Lower lobe of right lung (tissue), 2 donors: ENCODE data around the gene ZBTB21. TPM values are rescaled to one million over a fixed set of nuclear protein-coding genes. Genes with fewer than 3 reads are reported as not detected.

ENCODE experiments used
- ATAC-seq, 2 donors: fragments of 200-7000 bp; cut with Tn5 transposase; one replicate each; pipeline ENCODE4 v1.9.1; 2020 to 2022; ENCODE audit warnings: mild to moderate bottlenecking in 2 of 2, moderate library complexity in 2 of 2
- DNase-seq: peaks from one replicate; pipeline ENCODE4 v3.0.0-alpha.2; 2020
- H3K27ac ChIP-seq: fragments of 200-600 bp; one replicate; pipeline ENCODE4 v1.8.0; 2022
- H3K27me3 ChIP-seq: fragments of 200-600 bp; one replicate; pipeline ENCODE4 v1.8.0; 2022; ENCODE audit warnings: low read depth
- H3K36me3 ChIP-seq: fragments of 200-600 bp; one replicate; pipeline ENCODE4 v1.8.0; 2022; ENCODE audit warnings: mild to moderate bottlenecking
- H3K4me1 ChIP-seq: fragments of 200-600 bp; one replicate; pipeline ENCODE4 v1.8.0; 2022
- H3K4me3 ChIP-seq: fragments of 200-600 bp; one replicate; pipeline ENCODE4 v1.8.0; 2022; ENCODE audit warnings: mild to moderate bottlenecking
- H3K9me3 ChIP-seq: fragments of 200-600 bp; one replicate; pipeline ENCODE4 v1.8.0; 2022
- intact Hi-C: fragments of 100-400 bp; cut with DNase I; formaldehyde crosslinking; loops from one replicate; pipeline ENCODE4 v1.11.0; 2022
- total RNA-seq: library from RNA; stranded (reverse); fragmentation: NEBNext Ultra II Directional; extraction: Animal tissue kit (Norgen Biotek cat#: 25700); gene quantifications from one replicate; pipeline ENCODE4 v1.2.1, GENCODE V29; 2021
- TF ChIP-seq, protein P1 (sequence below): fragments of 200-600 bp; IDR thresholded peaks from one replicate; pipeline ENCODE4 v1.8.0; 2022; ENCODE audit warnings: antibody characterized with exemption, mild to moderate bottlenecking
- donor health status: DM: no; HTN: yes; CAD: no; lungs with severe emphysema.

ZBTB21 gene
- total RNA-seq, 1 donor from 2014 or later, result 15.6 TPM

DNA sequence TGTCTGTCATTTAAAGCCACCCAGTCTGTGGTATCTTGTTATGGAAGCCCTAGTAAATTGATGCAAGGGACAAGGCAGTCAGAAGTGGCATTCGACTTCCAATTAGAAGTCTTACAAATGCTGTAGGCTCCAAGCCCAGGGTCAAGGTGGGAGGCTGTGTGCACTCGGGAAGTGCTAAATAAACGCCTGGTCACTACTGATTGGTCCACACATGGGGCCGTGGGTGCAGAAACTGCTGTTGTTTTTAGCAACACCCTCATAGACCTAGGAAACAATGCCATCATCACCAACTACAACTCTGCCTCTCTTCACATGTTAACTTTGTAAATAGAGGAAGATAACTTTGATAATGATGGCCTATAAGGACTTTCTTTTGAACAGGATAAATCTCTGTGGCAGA, 20.2 kb upstream of the ZBTB21 start:
- no peaks in the 10 kb centered on the region for H3K27me3 ChIP-seq
- no peak overlapping the region for H3K4me3 ChIP-seq
- no peaks in the 10 kb centered on the region for H3K36me3 ChIP-seq
- H3K9me3 ChIP-seq, result no peaks in the 10 kb centered on the region
- TF ChIP-seq, protein P1, sequence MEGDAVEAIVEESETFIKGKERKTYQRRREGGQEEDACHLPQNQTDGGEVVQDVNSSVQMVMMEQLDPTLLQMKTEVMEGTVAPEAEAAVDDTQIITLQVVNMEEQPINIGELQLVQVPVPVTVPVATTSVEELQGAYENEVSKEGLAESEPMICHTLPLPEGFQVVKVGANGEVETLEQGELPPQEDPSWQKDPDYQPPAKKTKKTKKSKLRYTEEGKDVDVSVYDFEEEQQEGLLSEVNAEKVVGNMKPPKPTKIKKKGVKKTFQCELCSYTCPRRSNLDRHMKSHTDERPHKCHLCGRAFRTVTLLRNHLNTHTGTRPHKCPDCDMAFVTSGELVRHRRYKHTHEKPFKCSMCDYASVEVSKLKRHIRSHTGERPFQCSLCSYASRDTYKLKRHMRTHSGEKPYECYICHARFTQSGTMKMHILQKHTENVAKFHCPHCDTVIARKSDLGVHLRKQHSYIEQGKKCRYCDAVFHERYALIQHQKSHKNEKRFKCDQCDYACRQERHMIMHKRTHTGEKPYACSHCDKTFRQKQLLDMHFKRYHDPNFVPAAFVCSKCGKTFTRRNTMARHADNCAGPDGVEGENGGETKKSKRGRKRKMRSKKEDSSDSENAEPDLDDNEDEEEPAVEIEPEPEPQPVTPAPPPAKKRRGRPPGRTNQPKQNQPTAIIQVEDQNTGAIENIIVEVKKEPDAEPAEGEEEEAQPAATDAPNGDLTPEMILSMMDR, result no peak
- DNase-seq (no peak), ATAC-seq (no peak)
- no peak overlapping the region for H3K27ac ChIP-seq
- H3K4me1 ChIP-seq, result no peaks in the 10 kb centered on the region
- intact Hi-C loops, result no loop called here

DNA sequence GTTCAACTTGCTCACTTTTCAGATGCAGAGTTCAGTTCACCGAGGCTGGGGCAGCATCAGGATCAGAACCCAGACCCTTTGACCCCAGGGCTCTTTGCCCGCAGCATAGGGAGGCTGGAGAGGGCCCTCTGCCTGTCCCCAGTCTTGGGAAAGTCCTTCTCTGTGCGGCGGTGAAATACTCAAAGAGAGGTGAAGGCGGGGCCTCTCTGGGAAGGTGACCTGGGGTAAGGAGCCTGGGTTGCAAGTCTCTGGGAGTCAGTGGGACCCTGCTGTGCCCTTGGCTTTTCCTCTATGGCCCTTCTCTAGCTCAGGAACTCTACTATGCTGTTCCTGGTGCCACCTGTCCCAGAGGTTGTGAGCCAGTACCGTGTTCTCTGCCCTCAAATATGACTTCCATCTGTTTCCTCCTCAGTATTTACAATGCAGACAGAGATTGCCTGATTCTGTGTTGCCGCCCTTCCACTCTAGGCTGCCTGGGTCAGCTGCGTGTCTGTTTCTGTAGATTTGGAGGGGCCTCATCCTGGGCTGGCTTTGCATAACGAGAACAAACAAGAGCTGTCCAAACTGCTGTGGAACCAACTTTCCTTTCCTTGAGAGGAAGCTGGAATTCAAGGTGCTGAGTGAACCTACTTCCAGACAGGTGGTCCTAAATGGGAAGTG, 18.7 kb upstream of the ZBTB21 start:
- no peaks in the 10 kb centered on the region for H3K36me3 ChIP-seq
- H3K27me3 ChIP-seq, result no peaks in the 10 kb centered on the region
- H3K4me3 ChIP-seq, result no peak overlapping the region
- H3K27ac ChIP-seq, result no peak overlapping the region
- DNase-seq (peak; percentile 30), ATAC-seq (no peak)
- no peaks in the 10 kb centered on the region for H3K4me1 ChIP-seq
- TF ChIP-seq, protein P1, result no peak
- intact Hi-C loops, result no loop called here
- H3K9me3 ChIP-seq, result no peaks in the 10 kb centered on the region

DNA sequence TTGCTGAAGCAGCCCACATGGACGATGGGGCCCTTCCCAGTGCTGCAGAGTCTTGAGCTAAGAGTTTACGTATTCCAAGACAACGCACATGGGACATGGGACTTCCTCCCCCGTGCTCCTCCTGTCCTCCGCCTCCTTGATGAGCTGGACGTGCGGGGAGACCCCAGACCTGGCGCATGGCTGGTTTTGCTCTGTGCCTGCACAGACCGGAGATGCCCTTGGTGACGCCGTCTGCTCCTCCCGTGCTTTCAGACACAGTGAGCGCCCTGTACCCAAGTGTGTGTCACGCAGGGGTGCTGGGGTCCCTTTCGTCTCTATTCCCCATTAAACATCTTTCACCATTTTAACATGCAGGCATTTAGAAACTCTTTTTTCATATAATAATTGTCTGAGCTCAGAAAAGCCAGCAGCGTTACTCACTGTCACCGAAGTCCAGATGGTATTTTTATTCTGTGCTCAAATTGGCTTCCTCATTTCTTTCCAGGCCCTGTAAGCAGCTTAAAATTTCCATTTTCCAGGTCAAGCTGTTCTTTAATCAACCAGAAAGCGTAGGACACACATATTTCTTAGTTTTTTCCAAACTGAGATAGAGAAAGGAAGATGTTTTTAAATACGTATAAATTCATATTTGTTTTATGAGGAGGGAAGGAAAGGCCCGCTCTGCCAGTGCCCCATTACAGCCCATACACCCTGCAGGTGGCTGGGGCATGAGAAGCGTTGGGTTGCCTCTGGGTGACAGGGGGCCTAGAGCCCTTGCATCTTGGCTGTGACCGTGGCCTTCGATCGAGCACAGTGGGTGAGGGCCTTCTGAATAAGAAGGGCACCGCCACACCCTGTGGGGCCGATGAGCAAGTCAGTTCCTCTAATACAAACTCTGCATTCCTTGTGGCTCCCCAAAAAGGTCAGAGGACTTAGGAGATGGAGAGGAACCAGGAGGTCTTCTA, 17.9 kb upstream of the ZBTB21 start:
- H3K27me3 ChIP-seq, result no peaks in the 10 kb centered on the region
- no peaks in the 10 kb centered on the region for H3K9me3 ChIP-seq
- H3K4me3 ChIP-seq, result no peak overlapping the region
- ATAC-seq, result no peak
- intact Hi-C loops, result no loop called here
- no peaks in the 10 kb centered on the region for H3K4me1 ChIP-seq
- peak; percentile 44 for DNase-seq
- TF ChIP-seq, protein P1, result no peak
- no peak overlapping the region for H3K27ac ChIP-seq
- no peaks in the 10 kb centered on the region for H3K36me3 ChIP-seq

GRCh38 chr21:42027085-42027821, 17.1 kb upstream of the ZBTB21 start:
- TF ChIP-seq, protein P1, result no peak
- intact Hi-C loops, result no loop called here
- H3K27me3 ChIP-seq, result no peaks in the 10 kb centered on the region
- DNase-seq (no peak), ATAC-seq (peak in 1 of 2 donors; percentile 37)
- H3K4me1 ChIP-seq, result no peaks in the 10 kb centered on the region
- no peaks in the 10 kb centered on the region for H3K9me3 ChIP-seq
- no peak overlapping the region for H3K4me3 ChIP-seq
- no peaks in the 10 kb centered on the region for H3K36me3 ChIP-seq
- no peak overlapping the region for H3K27ac ChIP-seq

- no peaks in the 10 kb centered on the region for H3K27me3 ChIP-seq
- intact Hi-C loops, result no loop called here
- TF ChIP-seq, protein P1, result no peak
- ATAC-seq, result no peak
- no peak overlapping the region for H3K4me3 ChIP-seq
- no peak overlapping the region for H3K27ac ChIP-seq
- DNase-seq, result peak; percentile 32
- H3K36me3 ChIP-seq, result no peaks in the 10 kb centered on the region
- no peaks in the 10 kb centered on the region for H3K9me3 ChIP-seq
- H3K4me1 ChIP-seq, result no peaks in the 10 kb centered on the region
Observed at GRCh38 chr21:42026082-42026435, 15.9 kb upstream of the ZBTB21 start.
